Retina (tissue), 1 donor: ENCODE results near the gene ZBTB7C.

Experiments used
- DNase-seq: peaks from one replicate; pipeline ENCODE4 v3.0.0-alpha.2; 2016

Gene ZBTB7C

DNA sequence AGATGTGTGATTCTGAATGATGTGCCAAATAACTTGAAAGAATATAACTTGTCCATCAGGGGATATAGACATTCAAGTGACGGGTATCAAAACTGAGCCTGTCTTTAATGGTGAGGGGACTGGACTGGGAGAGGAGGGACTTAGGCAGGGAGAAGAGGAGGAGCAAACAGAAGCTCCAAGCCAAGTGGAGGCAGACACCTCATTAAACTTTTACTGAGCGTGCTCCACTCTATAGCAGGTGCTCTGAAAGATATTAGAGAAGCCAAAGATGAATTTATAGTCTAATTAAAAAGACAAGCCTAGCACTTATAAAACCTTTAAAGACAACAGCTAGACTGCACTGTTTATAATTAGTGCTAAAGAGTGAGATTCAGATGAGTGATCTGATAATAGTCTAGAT lies 431.0 kb downstream of the ZBTB7C start:
- DNase-seq: no peak
